Activated B cell treated with CpG ODN at 0.5 μM for 24 hours (primary cell): ENCODE measurements around the gene RBM10. TPM values are rescaled to one million over a fixed set of nuclear protein-coding genes. Genes with fewer than 3 reads are reported as not detected.

Experiments used
- ATAC-seq: fragments of 200-7000 bp; cut with Tn5 transposase; one replicate; pipeline ENCODE4 v1.10.0; 2021; ENCODE audit warnings: low read depth, mild to moderate bottlenecking, moderate library complexity
- CTCF ChIA-PET: fragments of 350-600 bp; sonication (Branson Sonifier 250); formaldehyde crosslinking; loops from one replicate; lab custom pipeline; 2021; ENCODE audit warnings: antibody characterized with exemption; lab: Charles Lee
- POLR2A ChIA-PET: fragments of 350-600 bp; sonication (Branson Sonifier 250); formaldehyde crosslinking; loops from one replicate; lab custom pipeline; 2021; ENCODE audit warnings: antibody characterized with exemption; lab: Charles Lee
- DNase-seq: peaks from one replicate; pipeline ENCODE4 v3.0.0; 2022
- H3K27ac Mint-ChIP-seq: one replicate; pipeline ENCODE4 v1.8.0; 2020; ENCODE audit warnings: mixed read lengths
- H3K27me3 Mint-ChIP-seq: one replicate; pipeline ENCODE4 v1.8.0; 2021; ENCODE audit warnings: mixed read lengths
- H3K36me3 Mint-ChIP-seq: one replicate; pipeline ENCODE4 v1.8.0; 2021; ENCODE audit warnings: low read depth, mixed read lengths
- H3K4me1 Mint-ChIP-seq: one replicate; pipeline ENCODE4 v1.8.0; 2021; ENCODE audit warnings: mixed read lengths
- H3K4me3 Mint-ChIP-seq: one replicate; pipeline ENCODE4 v1.8.0; 2020; ENCODE audit warnings: mild to moderate bottlenecking, mixed read lengths
- H3K9me3 Mint-ChIP-seq: one replicate; pipeline ENCODE4 v1.8.0; 2020; ENCODE audit warnings: mixed read lengths
- intact Hi-C: fragments of 100-400 bp; cut with micrococcal nuclease; formaldehyde crosslinking; loops from one replicate; pipeline ENCODE4 v1.15.1; 2024
- total RNA-seq: library from RNA; stranded (reverse); gene quantifications from 2 replicates; pipeline ENCODE4 v1.2.3, GENCODE V29; 2022
- TF ChIP-seq, protein P1 (sequence below): fragments of 200-600 bp; IDR thresholded peaks from one replicate; pipeline ENCODE4 v1.8.0; 2022; ENCODE audit warnings: antibody characterized with exemption, mild to moderate bottlenecking

The RBM10 gene
- total RNA-seq, 1 donor from 2014 or later, result 55.6 TPM

DNA sequence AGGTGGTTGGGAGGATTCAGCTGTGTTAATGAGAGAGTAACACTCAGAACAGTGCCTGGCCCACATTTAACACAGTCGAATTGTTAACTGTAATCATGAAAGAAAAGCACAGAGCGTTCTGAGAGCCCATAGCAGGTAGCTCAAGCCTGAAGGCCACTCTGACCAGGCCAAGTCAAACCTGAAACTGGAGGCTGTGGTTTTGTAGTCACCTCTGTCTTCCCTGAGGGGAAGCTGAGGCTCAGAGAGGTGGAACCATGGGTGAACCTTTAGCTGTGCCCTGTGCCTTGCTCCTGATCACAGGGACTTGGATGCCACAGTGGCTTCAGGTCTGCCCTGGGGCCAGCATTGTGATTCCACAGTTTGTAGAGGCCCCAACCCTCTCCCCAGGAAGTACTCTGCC, 32.1 kb downstream of the RBM10 start:
- H3K27ac Mint-ChIP-seq, result no peak overlapping the region
- DNase-seq (no peak), ATAC-seq (no peak)
- ChIA-PET CTCF (no interaction called here), POLR2A (no interaction called here)
- TF ChIP-seq, protein P1, sequence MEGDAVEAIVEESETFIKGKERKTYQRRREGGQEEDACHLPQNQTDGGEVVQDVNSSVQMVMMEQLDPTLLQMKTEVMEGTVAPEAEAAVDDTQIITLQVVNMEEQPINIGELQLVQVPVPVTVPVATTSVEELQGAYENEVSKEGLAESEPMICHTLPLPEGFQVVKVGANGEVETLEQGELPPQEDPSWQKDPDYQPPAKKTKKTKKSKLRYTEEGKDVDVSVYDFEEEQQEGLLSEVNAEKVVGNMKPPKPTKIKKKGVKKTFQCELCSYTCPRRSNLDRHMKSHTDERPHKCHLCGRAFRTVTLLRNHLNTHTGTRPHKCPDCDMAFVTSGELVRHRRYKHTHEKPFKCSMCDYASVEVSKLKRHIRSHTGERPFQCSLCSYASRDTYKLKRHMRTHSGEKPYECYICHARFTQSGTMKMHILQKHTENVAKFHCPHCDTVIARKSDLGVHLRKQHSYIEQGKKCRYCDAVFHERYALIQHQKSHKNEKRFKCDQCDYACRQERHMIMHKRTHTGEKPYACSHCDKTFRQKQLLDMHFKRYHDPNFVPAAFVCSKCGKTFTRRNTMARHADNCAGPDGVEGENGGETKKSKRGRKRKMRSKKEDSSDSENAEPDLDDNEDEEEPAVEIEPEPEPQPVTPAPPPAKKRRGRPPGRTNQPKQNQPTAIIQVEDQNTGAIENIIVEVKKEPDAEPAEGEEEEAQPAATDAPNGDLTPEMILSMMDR, result no peak
- intact Hi-C loops, result no loop called here
- no peaks in the 10 kb centered on the region for H3K4me1 Mint-ChIP-seq
- peaks cover 73% of the 10 kb centered on the region for H3K36me3 Mint-ChIP-seq
- H3K4me3 Mint-ChIP-seq, result no peak overlapping the region
- no peaks in the 10 kb centered on the region for H3K27me3 Mint-ChIP-seq
- no peaks in the 10 kb centered on the region for H3K9me3 Mint-ChIP-seq

DNA sequence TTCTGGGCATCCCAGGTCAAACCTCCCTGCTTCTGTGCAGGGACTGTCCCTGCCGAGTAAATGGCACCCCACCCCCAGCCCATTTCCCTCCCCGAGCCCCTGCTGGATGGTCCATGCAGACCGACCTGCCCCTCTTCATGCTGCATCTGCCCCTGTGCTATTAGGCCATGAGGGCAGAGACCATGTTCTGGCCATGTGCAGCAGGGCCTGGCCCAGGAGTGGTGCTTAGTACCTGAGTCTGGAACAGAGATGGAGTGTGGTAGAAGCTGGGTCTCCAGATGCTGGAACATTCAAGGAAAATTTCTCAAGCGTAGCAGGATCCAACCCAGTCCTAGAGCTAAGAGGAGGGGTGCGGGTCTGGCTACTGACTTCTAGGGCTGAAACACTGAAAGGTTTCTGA, 33.3 kb downstream of the RBM10 start:
- intact Hi-C loops, result no loop called here
- ChIA-PET CTCF (no interaction called here), POLR2A (interaction anchor here (0.8 kb wide), 1 partner anchor 34 kb away, joined by 3 read pairs; the partner anchor contains the start of genes NDUFB11 and RBM10)
- H3K36me3 Mint-ChIP-seq, result peaks cover 68% of the 10 kb centered on the region
- ATAC-seq, result no peak
- H3K4me1 Mint-ChIP-seq, result no peaks in the 10 kb centered on the region
- no peaks in the 10 kb centered on the region for H3K9me3 Mint-ChIP-seq
- no peak for DNase-seq
- TF ChIP-seq, protein P1, result no peak
- no peak overlapping the region for H3K4me3 Mint-ChIP-seq
- H3K27me3 Mint-ChIP-seq, result no peaks in the 10 kb centered on the region
- no peak overlapping the region for H3K27ac Mint-ChIP-seq

DNA sequence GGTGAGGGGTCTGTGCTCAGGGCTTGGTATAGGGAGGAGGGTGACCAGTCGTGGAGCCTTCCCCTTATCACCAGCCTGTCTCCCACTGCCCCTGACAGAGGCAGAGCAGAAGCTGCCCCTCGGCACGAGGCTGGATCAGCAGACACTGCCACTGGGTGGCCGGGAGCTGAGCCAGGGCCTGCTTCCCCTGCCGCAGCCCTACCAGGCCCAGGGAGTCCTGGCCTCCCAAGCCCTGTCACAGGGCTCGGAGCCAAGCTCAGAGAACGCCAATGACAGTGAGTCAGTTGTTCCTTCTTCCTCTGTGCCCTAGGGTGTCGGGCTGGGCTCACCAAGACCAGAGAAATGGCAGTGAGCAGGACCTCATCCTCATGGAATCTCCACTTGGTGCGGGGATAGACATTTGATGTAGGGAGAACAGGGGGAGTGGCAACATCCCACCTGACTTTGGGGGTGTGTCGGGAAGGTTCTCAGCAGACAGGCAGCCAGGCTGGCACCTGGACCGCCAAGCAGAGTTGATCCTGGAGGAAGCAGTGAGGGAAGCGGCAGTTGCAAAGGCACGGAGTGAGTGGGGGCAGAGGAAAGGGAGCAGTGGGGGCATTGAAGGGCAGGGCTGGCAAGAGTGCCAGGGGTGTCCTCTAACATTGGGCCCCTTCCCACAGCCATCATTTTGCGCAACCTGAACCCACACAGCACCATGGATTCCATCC, 34.4 kb downstream of the RBM10 start:
- Mint-ChIP-seq H3K27ac (no peak overlapping the region), H3K4me3 (no peak overlapping the region), H3K27me3 (no peaks in the 10 kb centered on the region), H3K9me3 (no peaks in the 10 kb centered on the region), H3K36me3 (peaks cover 64% of the 10 kb centered on the region), H3K4me1 (no peaks in the 10 kb centered on the region)
- POLR2A ChIA-PET, result interaction anchor here (0.6 kb wide), 1 partner anchor 471 kb away, joined by 5 read pairs; the partner anchor contains the start of gene ELK1
- TF ChIP-seq, protein P1, result no peak
- no peak for ATAC-seq
- no peak for DNase-seq
- CTCF ChIA-PET, result no interaction called here
- intact Hi-C loops, result no loop called here

DNA sequence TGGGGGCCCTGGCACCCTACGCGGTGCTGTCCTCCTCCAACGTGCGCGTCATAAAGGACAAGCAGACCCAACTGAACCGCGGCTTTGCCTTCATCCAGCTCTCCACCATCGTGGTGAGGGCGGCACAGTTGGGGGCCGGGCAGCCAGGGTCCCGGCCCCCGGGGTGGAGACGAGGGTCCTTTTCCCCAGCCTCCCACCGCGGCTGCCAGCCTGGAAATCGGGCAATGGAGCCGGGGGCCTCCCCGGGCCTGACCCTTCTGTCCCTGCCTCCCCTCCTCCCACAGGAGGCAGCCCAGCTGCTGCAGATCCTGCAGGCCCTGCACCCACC, 34.9 kb downstream of the RBM10 start:
- CTCF ChIA-PET, result no interaction called here
- POLR2A ChIA-PET, result no interaction called here
- ATAC-seq (no peak), DNase-seq (no peak)
- TF ChIP-seq, protein P1, result no peak
- no peaks in the 10 kb centered on the region for H3K27me3 Mint-ChIP-seq
- peaks cover 65% of the 10 kb centered on the region for H3K36me3 Mint-ChIP-seq
- H3K27ac Mint-ChIP-seq, result no peak overlapping the region
- intact Hi-C loops, result no loop called here
- no peak overlapping the region for H3K4me3 Mint-ChIP-seq
- H3K4me1 Mint-ChIP-seq, result no peaks in the 10 kb centered on the region
- no peaks in the 10 kb centered on the region for H3K9me3 Mint-ChIP-seq

DNA sequence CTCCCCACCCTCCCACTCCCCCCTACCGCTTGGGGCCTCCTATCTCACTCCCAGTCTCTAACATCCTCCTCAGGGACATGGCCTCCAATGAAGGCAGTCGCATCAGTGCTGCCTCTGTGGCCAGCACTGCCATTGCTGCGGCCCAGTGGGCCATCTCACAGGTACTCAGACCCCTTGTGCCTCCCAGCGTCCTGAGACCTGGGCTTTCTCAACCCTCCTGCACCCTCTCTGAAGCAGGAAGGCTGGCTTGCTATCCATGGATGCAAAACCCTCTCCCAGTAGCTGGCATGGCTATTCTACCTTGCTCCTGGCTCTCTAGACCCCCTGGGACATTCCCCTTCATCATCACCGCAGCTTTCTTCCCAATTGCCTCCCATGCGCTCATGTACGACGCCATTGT, 35.3 kb downstream of the RBM10 start:
- DNase-seq (no peak), ATAC-seq (no peak)
- no peaks in the 10 kb centered on the region for H3K27me3 Mint-ChIP-seq
- H3K9me3 Mint-ChIP-seq, result no peaks in the 10 kb centered on the region
- H3K4me3 Mint-ChIP-seq, result no peak overlapping the region
- peaks cover 67% of the 10 kb centered on the region for H3K36me3 Mint-ChIP-seq
- TF ChIP-seq, protein P1, result no peak
- ChIA-PET CTCF (no interaction called here), POLR2A (no interaction called here)
- H3K4me1 Mint-ChIP-seq, result no peaks in the 10 kb centered on the region
- no peak overlapping the region for H3K27ac Mint-ChIP-seq
- intact Hi-C loops, result no loop called here
